AG08396 (cell line): ENCODE measurements around the gene METTL16.
A peak's percentile ranks its signal among the peaks of the same experiment; 100 is the strongest.

Source experiments
- DNase-seq: peaks from one replicate; pipeline ENCODE4 v3.0.0; 2012; ENCODE audit warnings: low spot score, mixed read lengths

The METTL16 gene

DNA sequence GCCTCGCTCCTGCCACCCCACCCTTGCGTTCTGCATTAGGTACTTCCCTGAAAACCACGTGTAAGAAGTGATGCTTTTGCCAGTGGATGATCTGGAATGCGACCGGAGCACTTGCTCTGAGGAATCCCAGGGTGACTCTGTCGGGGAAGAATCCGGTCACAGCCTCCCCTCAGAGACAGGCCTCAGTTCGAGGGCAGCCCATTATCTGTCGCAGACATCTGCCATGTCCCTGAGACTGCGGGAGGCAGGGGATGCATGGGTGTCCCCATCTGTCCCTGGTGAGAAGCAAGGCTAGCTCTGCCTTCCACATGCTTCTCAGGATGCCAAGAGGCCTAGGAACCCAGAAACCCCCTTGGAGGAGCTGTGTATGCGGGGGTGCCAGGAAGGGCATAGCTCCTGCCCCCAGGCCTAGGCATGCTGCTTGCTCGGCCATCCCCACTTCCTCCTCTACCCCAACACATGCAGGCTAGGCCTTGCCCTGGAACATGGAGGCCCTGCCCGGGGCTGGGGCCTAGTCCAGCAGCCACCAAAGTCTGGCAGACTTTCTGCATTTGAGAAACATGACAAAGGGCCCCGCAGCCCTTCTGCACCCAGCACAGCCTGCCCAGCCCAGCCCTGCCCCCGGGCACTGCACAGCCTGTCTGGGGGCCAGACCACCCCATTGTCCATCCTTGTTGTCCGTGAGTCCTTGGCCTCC, 131.3 kb downstream of the METTL16 start:
- peak; percentile 36 for DNase-seq

- no peak for DNase-seq
These were observed 132.0 kb downstream of the METTL16 start for GRCh38 chr17:2379489-2380225.

- no peak for DNase-seq
These were observed 132.8 kb downstream of the METTL16 start for GRCh38 chr17:2378905-2379304.

DNA sequence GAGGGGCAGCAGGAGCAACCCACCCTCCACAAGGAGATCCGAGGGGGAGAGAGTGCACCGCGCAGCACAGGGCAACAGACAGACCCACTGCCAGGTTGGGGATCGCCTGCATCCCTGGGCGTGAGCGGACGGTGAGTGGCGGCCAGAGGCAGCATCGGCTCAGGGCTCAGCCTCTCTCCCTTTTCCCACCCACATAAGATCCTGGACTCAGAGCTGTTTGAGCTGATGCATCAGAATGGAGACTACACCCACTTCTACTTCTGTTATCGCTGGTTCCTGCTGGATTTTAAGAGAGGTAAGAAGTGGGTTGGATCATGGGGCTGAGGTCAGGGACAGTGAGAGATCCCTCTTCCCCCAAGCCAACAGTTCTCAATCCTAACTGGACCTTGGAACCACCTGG, 134.0 kb downstream of the METTL16 start:
- DNase-seq: no peak

DNA sequence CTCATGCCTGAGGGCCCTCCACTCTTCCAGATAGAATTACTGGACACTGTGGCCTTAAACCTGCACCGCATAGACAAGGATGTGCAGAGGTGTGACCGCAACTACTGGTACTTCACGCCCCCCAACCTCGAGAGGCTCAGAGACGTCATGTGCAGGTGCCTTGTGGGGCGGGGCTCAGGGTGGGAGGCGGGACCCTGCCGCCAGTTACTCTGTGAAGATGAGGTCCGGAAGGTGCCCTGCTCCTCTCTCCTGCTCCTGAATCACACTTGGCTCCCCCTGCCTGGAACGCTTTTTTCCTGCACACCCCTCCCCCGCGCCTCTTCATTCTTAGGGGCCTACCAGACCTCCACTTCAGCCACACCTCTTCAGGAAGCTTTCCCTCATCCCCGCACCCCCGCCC, 135.6 kb downstream of the METTL16 start:
- no peak for DNase-seq

GRCh38 chr17:2375406-2375805, 136.3 kb downstream of the METTL16 start:
- DNase-seq: no peak

DNA sequence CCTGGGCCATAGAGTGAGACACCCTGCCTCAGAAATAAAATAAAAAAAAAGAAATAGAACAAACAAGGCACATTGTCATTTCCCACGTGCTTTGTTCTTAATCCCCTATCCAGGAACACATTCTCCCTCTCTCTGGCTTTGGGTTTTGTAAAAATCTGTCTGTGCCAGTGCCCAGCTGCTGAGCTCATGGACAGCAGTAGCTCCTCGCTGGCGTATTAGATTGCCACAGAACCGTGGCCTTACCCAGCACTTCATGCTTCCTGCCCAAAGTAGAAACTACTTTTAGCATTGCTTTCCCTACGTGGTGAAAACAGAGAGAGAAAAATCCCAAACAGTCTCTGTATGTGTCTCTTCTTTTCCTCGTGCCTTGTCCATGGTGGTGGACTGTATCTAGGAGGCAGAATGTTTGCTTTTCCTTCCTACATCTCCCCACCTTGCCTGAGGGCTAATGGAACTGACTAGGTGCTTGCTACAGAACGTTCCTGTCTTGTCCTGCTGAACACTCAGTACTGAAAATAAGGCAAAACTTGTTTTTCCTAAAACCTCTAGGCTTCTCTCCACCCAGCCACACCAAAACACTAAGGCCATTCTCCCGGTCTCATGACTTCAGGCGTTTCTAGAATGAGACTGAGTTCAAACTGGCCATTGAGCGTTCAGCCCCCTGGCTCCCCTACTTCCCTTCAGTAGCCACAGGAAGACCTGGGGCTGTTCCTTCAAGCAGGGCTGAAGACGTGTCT, 137.0 kb downstream of the METTL16 start:
- no peak for DNase-seq

DNA sequence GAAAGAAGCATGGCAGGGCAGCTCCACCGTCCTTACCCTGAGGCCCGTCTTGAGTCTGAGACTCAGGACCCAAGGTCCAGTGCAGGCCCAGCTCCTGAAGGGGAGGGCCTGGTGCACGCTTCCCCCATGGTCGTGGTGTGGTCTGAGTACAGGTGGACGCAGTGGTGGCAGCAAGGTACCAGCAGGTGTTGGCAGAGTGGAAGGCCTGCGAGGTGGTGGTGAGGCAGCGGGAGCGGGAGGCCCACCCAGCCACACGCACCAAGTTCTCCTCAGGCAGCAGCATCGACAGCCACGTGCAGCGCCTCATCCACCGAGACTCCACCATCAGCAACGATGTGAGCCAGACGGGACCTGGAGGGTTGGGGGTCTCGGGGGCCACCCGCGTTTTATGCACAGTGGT, 138.5 kb downstream of the METTL16 start:
- no peak for DNase-seq

- no peak for DNase-seq
These were observed 139.0 kb downstream of the METTL16 start for GRCh38 chr17:2372681-2373080.

- no peak for DNase-seq
These were observed 139.5 kb downstream of the METTL16 start for GRCh38 chr17:2372180-2372579.

GRCh38 chr17:2371183-2372130, 140.2 kb downstream of the METTL16 start:
- no peak for DNase-seq

DNA sequence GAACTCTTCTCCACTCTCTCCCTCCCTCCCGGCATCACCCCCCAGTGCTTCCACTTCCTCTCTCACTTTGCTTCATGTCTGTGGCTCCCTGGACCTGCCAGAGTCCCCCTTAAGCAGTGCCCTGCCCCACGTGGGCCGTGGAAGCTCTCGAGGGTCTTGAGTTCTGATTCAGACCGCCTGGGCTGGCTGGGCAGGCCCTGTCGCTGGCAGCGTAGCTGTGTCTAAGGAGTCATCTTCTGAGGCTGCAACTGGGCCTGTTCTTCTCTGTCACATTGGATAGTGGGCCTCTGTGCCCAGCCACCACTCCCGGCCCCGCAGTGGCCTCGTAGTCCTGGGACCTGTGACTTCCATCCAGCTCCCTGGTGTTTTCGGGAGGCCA, 141.5 kb downstream of the METTL16 start:
- DNase-seq: no peak

DNA sequence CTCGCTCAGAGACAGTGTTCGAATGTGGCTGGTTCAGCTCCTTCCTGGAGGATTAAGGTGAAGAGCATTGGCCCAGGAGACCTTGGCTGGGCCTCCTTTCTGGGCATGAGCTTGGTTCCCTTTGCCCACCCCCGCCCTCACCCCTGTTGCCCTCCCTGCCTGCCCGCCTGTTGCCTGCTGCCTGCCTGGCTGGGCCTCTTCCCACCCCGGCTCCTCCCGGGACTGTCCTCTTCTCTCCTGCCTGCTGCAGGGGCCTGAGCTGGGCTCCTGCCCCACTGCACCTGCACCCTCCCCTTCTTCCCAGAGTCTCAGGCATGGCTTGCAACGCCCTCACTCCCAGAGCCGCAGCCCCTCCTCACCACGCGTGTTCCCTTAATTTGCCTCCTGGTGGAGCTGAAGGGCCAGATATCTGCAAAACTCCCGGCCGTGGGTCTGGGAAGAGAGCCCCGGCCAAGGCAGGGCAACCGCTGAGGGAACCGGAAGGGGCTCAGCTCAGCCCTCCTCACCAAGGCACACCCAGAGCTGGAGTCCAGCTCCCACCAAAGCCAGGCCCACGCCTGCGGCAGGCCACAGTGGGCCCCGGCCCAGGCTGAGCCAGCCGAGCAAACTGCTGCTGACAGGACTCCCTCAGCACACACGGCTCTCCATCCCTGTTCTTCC, 142.0 kb downstream of the METTL16 start:
- no peak for DNase-seq

- no peak for DNase-seq
These were observed 142.6 kb downstream of the METTL16 start for GRCh38 chr17:2369039-2369438.

DNA sequence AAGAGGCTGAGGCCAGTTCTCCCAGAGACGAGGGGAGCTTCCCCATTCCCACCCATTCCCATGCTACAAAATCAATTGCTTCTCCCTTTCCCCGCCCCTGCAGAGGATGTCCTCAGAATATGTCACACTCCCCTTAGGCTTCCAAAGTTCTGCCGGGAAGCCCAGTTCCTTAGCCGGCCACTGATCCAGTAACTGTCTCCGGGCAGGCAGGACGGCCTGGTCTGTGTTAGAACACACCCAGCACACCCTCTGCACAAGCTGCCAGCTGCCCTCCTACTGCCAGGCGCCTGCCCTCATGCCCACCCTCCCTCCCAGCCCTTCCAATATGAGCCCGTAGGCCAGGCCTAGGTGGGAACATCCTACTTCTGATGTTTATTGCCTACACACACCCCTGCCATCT, 143.3 kb downstream of the METTL16 start:
- no peak for DNase-seq

GRCh38 chr17:2366747-2367494, 144.8 kb downstream of the METTL16 start:
- no peak for DNase-seq
